Stimulated activated CD4-positive, alpha-beta T cell treated with anti-CD3 and anti-CD28 coated beads, Interleukin-12 subunit alpha, Interleukin-12 subunit beta, amount 100 ng/mL, for 4 hours (primary cell): Measurements from ENCODE around the gene VPS39.

Experiments
- DNase-seq: peaks from one replicate; pipeline ENCODE4 v3.0.0-alpha.2; 2020

VPS39 gene

GRCh38 chr15:42123546-42123945 is 84.6 kb downstream of the VPS39 start:
- no peak for DNase-seq

- DNase-seq, result no peak
These were observed 86.4 kb downstream of the VPS39 start for GRCh38 chr15:42121682-42122081.

DNA sequence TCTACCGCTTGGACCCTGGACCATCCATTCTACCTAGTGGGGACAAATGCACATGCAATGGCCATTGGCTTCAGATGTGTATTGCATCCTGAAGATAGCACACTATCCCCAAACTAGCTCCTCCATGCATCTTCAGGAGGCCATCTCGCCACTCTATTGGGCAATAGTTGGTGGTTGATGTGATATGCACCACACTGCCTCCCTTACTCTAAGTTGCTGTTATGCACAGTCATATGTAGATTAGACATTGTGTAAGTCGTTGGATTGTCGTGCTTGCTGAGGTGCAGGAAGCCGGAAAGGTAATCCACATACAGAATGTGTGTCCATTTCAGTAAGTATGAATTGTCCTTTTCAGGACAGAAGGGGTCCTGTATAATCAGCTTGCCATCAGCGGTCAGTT is 87.1 kb downstream of the VPS39 start:
- no peak for DNase-seq

DNA sequence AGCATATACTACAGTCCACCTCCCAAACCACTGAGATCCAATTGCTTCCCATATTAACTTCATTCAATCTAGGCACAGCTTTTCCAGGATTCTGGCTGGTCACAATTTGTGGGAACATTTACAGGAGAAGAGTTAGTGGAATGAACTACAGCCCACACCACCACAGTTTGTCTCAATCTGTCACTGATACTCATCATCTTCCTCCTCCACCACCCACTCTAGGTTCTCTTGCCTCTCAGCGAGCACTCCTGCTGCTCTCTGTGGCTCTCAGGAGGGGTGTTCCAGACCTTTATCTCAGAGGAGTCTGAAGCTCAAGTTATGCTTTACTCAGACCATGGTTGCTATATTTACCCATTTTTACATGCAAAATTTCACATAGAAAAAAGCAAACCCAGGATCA is 87.8 kb downstream of the VPS39 start:
- no peak for DNase-seq

- DNase-seq, result no peak
These were observed 88.7 kb downstream of the VPS39 start for GRCh38 chr15:42119446-42119760.

GRCh38 chr15:42118650-42119445 is 89.3 kb downstream of the VPS39 start:
- no peak for DNase-seq

DNA sequence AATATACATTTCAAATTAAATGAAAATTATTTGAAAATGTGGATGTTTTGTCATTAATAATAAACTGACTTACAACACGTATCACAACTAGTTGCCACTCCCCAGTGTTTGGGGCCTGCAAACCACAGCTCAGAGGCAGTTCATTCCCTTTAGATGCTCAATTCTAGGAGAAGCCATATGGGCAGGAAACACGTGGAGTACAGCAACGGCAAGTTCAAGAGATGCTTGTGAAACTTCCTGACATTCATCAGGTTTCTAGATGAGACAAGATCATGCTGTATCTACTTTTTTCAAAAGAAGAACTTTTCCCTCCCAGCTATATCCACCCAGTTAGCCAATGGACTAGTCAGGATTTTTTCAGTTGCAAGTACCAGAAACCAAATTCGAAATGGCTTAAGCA is 96.2 kb downstream of the VPS39 start:
- DNase-seq, result no peak

DNA sequence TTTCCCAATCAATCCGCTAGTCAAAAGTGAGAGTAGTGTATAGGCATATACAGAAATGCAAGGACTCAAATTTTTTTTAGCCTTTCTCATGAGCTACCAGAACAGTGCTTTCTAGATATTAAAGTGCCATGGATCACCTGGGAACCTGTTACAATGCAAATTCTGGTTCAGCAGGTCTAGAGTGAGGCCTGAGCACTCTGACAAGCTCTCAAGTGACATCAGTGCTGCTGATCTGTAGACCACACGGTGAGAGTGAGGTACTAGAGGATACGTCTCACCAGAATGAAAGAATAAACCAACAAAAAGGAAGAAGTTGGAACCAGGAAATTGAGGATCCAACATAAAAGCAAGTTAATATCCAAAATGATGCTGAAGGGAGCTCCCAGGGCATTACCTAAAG is 97.7 kb downstream of the VPS39 start:
- DNase-seq, result no peak

- DNase-seq, result no peak
These were observed 99.3 kb downstream of the VPS39 start for GRCh38 chr15:42108806-42109205.
